Dedifferentiated amniotic fluid mesenchymal stem cell (primary cell): Measurements from ENCODE around the gene CFAP251.
"Not testable (repeated sequence)": the region's sequence is repeated elsewhere in the genome, so short reads cannot be mapped to it uniquely, and the experiment has no call there.

Experiments
- DNase-seq: peaks from one replicate; pipeline ENCODE4 v3.0.0-alpha.2; 2016; ENCODE audit errors: extremely low spot score

CFAP251 gene

GRCh38 chr12:121903202-121903601, 15.2 kb upstream of the CFAP251 start:
- DNase-seq: no peak

DNA sequence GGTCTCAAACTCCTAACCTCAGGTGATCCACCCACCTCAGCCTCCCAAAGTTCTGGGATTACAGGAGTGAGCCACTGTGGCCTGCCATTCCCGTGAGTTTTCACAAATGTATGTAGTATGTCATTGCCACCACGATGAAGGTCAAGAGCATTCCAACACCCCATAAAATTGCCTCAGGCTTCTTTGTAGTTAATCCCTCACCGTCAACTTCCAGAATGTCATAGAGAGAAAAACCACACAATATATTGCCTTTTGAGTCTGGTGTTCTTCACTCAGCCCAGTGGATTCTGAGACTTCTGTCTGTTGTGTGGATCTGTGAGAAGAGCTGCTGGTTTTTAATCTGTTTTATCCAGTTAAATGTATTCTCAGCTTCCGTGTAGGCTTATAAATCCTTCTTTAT, 12.6 kb upstream of the CFAP251 start:
- DNase-seq: no peak

DNA sequence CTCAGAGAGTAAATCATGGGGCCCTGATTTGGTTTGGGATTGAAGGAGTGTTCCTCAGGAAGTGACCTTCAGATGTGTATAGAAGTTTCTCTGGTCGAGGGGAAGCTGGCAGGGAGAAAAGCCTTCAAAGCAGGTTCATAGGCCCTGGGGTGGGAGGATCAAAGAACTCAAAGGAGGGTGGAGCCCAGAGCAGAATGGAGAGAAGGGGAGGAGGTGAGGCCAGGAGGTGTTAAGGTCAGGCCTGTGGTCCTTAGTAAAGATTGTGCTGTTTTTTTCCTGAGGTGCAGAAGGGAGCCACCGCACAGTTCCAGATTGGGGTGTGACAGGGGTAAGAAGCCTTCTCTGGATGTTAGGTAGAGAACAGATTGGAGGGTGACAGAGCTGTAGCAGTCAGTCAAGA, 9.7 kb upstream of the CFAP251 start:
- DNase-seq: no peak

DNA sequence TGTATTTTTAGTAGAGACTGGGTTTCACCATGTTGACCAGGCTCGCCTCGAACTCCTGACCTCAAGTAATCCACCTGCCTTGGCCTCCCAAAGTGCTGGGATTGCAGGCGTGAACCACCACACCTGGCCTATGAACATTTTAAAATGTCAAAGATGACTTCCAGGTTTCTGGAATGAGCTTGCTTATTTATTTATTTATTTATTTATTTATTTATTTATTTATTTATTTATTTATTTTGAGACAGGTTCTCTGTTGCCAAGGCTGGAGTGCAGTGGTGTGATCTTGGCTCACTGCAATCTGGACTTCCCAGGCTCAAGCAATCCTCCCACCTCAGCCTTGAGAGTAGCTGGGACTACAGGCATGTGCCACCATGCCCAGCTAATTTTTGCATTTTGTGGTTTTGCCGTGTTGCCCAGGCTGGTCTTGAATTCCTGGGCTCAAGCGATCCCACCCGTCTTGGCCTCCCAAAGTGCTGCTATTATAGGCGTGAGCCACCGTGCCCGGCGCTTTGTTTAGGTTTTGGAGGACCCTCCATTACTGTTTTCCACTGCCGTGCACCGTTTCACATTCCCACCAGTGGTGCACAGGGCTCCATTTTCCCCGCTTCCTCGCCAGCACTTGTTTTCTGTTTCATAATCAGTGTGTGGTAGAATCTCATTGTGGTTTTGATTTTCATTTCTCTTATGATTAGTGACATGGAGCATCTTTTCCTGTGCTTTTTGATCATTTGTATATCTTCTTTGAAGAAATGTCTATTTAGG, 6.4 kb upstream of the CFAP251 start:
- no peak for DNase-seq

DNA sequence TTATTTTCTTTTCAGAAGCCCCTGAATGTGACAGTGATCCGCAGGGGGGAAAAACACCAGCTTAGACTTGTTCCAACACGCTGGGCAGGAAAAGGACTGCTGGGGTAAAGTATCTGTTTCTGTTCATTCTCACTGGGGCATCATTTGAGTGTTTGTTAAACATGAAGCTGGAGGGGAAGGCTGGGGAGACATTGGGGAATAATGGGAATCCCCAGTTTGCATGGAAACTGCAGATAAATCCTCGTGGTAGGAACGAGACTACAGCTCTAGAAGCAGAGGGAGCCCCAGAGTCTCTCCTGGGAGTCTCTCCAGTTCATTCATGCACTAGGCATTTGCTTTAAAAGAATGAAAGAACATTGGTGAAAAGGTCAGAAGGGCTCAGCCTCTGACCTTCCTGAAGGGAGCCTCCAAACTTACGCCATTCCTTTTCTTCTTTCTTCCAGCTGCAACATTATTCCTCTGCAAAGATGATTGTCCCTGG, 2.5 kb upstream of the CFAP251 start:
- DNase-seq: no peak

- DNase-seq: no peak
Observed at GRCh38 chr12:121916719-121917118, 1.7 kb upstream of the CFAP251 start.

DNA sequence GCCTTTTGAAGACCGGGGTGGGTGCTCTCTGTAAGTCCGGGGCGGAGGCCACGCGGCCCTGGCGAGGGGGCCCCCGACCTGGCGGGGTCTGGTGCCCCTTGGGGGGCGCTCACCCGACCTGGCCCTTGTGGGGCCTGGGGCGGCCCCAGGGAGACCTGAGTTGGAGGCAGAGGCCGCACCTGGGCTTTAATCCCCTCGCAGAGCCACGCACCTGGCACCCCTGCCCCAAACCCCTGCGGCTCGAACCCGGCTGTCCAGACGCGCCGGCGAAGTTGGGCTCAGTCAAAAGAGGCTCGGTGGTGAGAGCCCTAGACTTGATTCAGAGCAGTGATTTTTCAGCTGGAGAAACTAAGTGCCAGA, 267 bp downstream of the CFAP251 start:
- DNase-seq: no peak

DNA sequence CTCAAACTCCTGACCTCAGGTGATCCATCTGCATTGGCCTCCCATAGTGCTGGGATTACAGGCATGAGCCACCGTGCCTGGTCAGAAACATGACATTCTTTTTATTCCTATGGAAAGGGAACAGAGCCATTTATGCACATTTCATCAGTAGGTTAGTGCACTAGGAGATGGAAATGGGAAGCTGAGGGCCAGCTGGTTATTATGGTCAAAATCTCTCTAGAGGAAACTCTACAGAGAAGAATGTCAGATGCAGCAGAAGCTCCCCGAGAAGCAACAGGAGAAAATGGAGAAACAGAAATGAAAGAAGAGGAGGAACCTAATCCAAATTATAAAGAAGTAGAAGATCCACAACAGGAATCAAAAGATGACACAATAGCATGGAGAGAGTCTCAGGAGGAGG, 2.7 kb downstream of the CFAP251 start:
- DNase-seq: no peak

- DNase-seq: no peak
Observed at GRCh38 chr12:121925358-121925695, 6.9 kb downstream of the CFAP251 start.

GRCh38 chr12:121926874-121927706, 8.7 kb downstream of the CFAP251 start:
- DNase-seq: no peak

DNA sequence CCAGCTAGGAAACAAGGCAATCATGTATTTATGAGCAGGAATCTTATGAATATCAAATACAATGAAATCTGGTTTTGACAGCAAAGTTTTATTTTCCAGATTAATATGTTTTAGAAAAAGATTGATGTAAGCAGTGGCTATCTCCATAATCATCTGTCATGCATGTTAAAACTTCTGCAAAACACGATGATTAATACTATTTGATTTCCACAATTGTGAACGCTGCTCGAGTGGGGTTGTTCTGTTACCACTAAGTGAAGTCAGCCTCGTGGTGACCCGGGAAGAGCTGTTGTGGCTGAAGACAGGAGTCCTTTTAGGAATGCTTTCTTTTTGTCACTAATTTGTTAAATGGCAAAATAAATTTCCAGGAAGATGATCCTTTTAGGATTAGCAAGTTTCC, 9.4 kb downstream of the CFAP251 start:
- DNase-seq: no peak

DNA sequence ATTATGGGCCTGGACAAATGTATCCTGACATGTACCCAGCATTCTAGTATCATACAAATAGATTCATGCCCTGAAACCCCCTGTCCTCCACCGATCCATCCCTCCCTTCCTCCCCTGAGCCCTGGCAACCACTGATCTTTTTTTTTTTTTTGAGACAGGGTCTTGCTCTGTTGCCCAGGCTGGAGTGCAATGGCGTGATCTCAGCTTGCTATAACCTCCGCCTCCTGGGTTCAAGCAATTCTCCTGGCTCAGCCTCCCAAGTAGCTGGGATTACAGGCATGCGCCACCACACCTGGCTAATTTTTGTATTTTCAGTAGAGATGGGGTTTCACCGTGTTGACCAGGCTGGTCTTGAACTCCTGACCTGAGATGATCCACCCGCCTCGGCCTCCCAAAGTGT, 11.2 kb downstream of the CFAP251 start:
- DNase-seq: not testable (repeated sequence)

GRCh38 chr12:121930862-121931261, 12.5 kb downstream of the CFAP251 start:
- no peak for DNase-seq

DNA sequence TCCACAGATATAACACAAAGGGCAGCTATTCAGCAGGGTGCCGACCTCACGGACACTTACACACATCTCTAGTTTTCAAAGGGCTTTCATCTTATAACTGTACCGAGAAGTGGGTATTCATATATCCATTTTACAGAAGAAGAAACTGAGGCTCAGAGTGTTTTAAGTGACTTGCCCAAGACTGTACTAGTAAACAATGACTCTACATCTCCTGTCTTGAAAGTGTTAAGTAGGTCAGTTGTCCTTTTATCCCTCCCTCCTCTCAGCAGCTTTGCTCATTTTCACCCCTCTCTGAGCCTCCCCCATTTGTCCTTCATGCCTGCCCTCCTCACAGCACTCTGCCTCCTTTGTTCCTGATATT, 13.8 kb downstream of the CFAP251 start:
- DNase-seq: no peak

GRCh38 chr12:121932914-121933521, 14.6 kb downstream of the CFAP251 start:
- no peak for DNase-seq

DNA sequence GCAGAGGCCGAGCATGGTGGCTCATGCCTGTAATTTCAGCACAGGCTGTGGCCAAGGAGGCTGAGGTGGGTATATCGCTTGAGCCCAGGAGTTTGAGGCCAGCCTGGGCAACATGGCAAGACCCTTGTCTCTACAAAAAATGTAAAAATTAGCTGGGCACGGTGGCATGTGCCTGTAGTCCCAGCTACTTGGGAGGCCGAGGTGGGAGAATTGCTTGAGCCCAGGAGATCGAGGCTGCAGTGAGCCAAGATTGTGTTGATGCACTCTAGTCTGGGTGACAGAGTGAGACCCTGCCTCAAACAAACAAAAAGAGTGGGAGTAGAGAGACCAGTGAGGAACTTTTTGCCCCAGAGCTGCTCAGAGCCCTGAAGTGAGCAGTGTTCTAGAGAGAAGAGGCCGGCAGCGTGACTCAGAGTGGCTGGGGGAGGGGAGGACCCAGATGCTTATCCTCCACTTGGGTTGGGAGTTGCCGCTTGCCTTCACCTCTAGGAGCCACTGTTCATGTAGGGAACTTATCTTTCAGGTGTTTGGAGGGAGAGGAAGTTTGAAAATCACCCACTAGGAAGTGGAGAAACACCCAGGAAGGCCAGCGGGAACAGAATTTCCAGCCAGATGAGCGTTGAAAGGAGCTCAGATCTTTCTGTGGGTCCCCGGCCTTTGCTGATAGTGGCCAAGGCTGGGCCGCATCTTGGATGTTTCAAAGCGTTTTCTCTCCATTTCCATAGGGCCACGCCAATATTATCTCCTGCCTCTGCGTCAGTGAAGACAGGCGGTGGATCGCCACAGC, 15.3 kb downstream of the CFAP251 start:
- no peak for DNase-seq

- DNase-seq: no peak
Observed at GRCh38 chr12:121934309-121934664, 15.9 kb downstream of the CFAP251 start.

- DNase-seq: no peak
Observed at GRCh38 chr12:121937654-121938053, 19.3 kb downstream of the CFAP251 start.

DNA sequence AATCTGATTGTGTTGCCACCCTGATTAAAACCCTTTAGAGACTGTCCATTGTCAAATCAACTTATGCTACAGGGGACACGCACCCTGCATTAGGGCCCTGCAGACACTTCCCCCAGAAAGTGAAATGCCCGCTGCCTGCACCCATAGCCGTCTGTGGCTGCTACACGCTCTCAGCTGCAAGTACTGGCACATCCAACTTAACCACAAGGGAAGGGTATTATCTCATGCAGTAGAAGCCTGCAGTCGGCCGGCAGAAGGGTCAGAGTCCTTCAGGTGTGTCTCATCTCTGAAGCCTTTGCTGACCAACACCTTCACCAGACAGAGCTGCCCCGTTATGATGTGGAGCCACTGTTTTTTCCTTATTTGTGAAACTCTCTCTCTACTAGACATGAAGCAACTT, 20.8 kb downstream of the CFAP251 start:
- no peak for DNase-seq

GRCh38 chr12:121939992-121940766, 21.8 kb downstream of the CFAP251 start:
- DNase-seq: no peak

- no peak for DNase-seq
Observed at GRCh38 chr12:121942145-121942718, 23.8 kb downstream of the CFAP251 start.
